ENCODE results near the gene RAB11FIP5.

RAB11FIP5 gene

GRCh38 chr2:73043276-73043675 lies 69.5 kb downstream of the RAB11FIP5 start:
- H3K18ac ChIP-seq (ENCODE audit: low read length) = no peak overlapping the region
- WGBS (ENCODE audit: extremely low coverage, insufficient coverage, low lambda C conversion rate) = no CpG with 5 or more reads among the region's 5 CpGs
- H3K4ac ChIP-seq (ENCODE audit: low read depth, low read length) = no peak overlapping the region
- H4K5ac ChIP-seq (ENCODE audit: low read length) = no peak overlapping the region
- no peak overlapping the region for H3K9ac ChIP-seq (ENCODE audit: low read length)
- DNase-seq = no peak
- H2BK5ac ChIP-seq (ENCODE audit: low read length) = no peak overlapping the region
- no peaks in the 10 kb centered on the region for H3K79me1 ChIP-seq (ENCODE audit: low read length)
- no peak overlapping the region for H2BK15ac ChIP-seq (replicated peaks; ENCODE audit: low read depth)
- H3K27me3 ChIP-seq (ENCODE audit: insufficient read depth, low read length, poor library complexity) = no peaks in the 10 kb centered on the region
- H3K56ac ChIP-seq (ENCODE audit: low read length) = no peak overlapping the region
- no peak overlapping the region for H2AK5ac ChIP-seq (ENCODE audit: low read length)
- H4K8ac ChIP-seq (ENCODE audit: low read depth, low read length) = no peak overlapping the region
- H2BK120ac ChIP-seq (ENCODE audit: low read depth, low read length) = no peak overlapping the region
- H3K36me3 ChIP-seq (ENCODE audit: control insufficient read depth, insufficient read depth, low read length) = no peaks in the 10 kb centered on the region
- H3K79me2 ChIP-seq (ENCODE audit: control insufficient read depth, insufficient read depth, low read length) = no peaks in the 10 kb centered on the region
- no peak overlapping the region for H3K27ac ChIP-seq (ENCODE audit: low read depth, low read length)
- H3K4me2 ChIP-seq (ENCODE audit: low read length) = no peak overlapping the region
- no peaks in the 10 kb centered on the region for H3K4me1 ChIP-seq (ENCODE audit: control insufficient read depth, low read depth, low read length)
- no peak overlapping the region for H3K23ac ChIP-seq (ENCODE audit: low read length)
- no peak overlapping the region for H3K4me3 ChIP-seq (ENCODE audit: low read length)

GRCh38 chr2:73037947-73038585 lies 74.7 kb downstream of the RAB11FIP5 start:
- Histone ChIP-seq H2AK5ac (ENCODE audit: low read length) (no peak overlapping the region), H3K27me3 (ENCODE audit: insufficient read depth, low read length, poor library complexity) (no peaks in the 10 kb centered on the region), H3K56ac (ENCODE audit: low read length) (no peak overlapping the region), H3K4me2 (ENCODE audit: low read length) (no peak overlapping the region), H2BK15ac (replicated peaks; ENCODE audit: low read depth) (no peak overlapping the region), H3K18ac (ENCODE audit: low read length) (no peak overlapping the region), H3K27ac (ENCODE audit: low read depth, low read length) (no peak overlapping the region), H4K5ac (ENCODE audit: low read length) (no peak overlapping the region), H3K23ac (ENCODE audit: low read length) (no peak overlapping the region), H4K8ac (ENCODE audit: low read depth, low read length) (no peak overlapping the region), H3K79me2 (ENCODE audit: control insufficient read depth, insufficient read depth, low read length) (no peaks in the 10 kb centered on the region), H3K4me1 (ENCODE audit: control insufficient read depth, low read depth, low read length) (peaks cover 3% of the 10 kb centered on the region), H3K36me3 (ENCODE audit: control insufficient read depth, insufficient read depth, low read length) (no peaks in the 10 kb centered on the region), H3K4me3 (ENCODE audit: low read length) (no peak overlapping the region), H3K9ac (ENCODE audit: low read length) (no peak overlapping the region), H2BK5ac (ENCODE audit: low read length) (no peak overlapping the region), H3K79me1 (ENCODE audit: low read length) (no peaks in the 10 kb centered on the region), H2BK120ac (ENCODE audit: low read depth, low read length) (no peak overlapping the region), H3K4ac (ENCODE audit: low read depth, low read length) (no peak overlapping the region)
- DNase-seq = no peak
- WGBS (ENCODE audit: extremely low coverage, insufficient coverage, low lambda C conversion rate) = no CpG with 5 or more reads among the region's 6 CpGs

- H3K79me2 ChIP-seq (ENCODE audit: control insufficient read depth, insufficient read depth, low read length) = no peaks in the 10 kb centered on the region
- no peak overlapping the region for H3K9ac ChIP-seq (ENCODE audit: low read length)
- H3K4ac ChIP-seq (ENCODE audit: low read depth, low read length) = no peak overlapping the region
- H4K5ac ChIP-seq (ENCODE audit: low read length) = no peak overlapping the region
- H3K18ac ChIP-seq (ENCODE audit: low read length) = no peak overlapping the region
- H2BK5ac ChIP-seq (ENCODE audit: low read length) = no peak overlapping the region
- no peak overlapping the region for H3K4me3 ChIP-seq (ENCODE audit: low read length)
- no peak overlapping the region for H4K8ac ChIP-seq (ENCODE audit: low read depth, low read length)
- H3K36me3 ChIP-seq (ENCODE audit: control insufficient read depth, insufficient read depth, low read length) = no peaks in the 10 kb centered on the region
- H3K4me1 ChIP-seq (ENCODE audit: control insufficient read depth, low read depth, low read length) = peaks cover 3% of the 10 kb centered on the region
- DNase-seq = no peak
- no peak overlapping the region for H2AK5ac ChIP-seq (ENCODE audit: low read length)
- no CpG with 5 or more reads among the region's 11 CpGs for WGBS (ENCODE audit: extremely low coverage, insufficient coverage, low lambda C conversion rate)
- H2BK15ac ChIP-seq (replicated peaks; ENCODE audit: low read depth) = no peak overlapping the region
- no peaks in the 10 kb centered on the region for H3K27me3 ChIP-seq (ENCODE audit: insufficient read depth, low read length, poor library complexity)
- no peak overlapping the region for H3K23ac ChIP-seq (ENCODE audit: low read length)
- H3K79me1 ChIP-seq (ENCODE audit: low read length) = no peaks in the 10 kb centered on the region
- H3K27ac ChIP-seq (ENCODE audit: low read depth, low read length) = no peak overlapping the region
- H2BK120ac ChIP-seq (ENCODE audit: low read depth, low read length) = no peak overlapping the region
- peak overlapping the region; percentile 47 for H3K56ac ChIP-seq (ENCODE audit: low read length)
- H3K4me2 ChIP-seq (ENCODE audit: low read length) = no peak overlapping the region
These were observed 76.0 kb downstream of the RAB11FIP5 start for GRCh38 chr2:73036766-73037165.

GRCh38 chr2:73035899-73036711 lies 76.6 kb downstream of the RAB11FIP5 start:
- peak; percentile 83 for DNase-seq
- WGBS (ENCODE audit: extremely low coverage, insufficient coverage, low lambda C conversion rate) = no CpG with 5 or more reads among the region's 6 CpGs
- Histone ChIP-seq H4K8ac (ENCODE audit: low read depth, low read length) (no peak overlapping the region), H3K27me3 (ENCODE audit: insufficient read depth, low read length, poor library complexity) (no peaks in the 10 kb centered on the region), H3K9ac (ENCODE audit: low read length) (no peak overlapping the region), H3K4me2 (ENCODE audit: low read length) (no peak overlapping the region), H3K4me3 (ENCODE audit: low read length) (no peak overlapping the region), H4K5ac (ENCODE audit: low read length) (no peak overlapping the region), H3K79me2 (ENCODE audit: control insufficient read depth, insufficient read depth, low read length) (no peaks in the 10 kb centered on the region), H3K36me3 (ENCODE audit: control insufficient read depth, insufficient read depth, low read length) (no peaks in the 10 kb centered on the region), H2BK120ac (ENCODE audit: low read depth, low read length) (no peak overlapping the region), H2BK5ac (ENCODE audit: low read length) (no peak overlapping the region), H3K4me1 (ENCODE audit: control insufficient read depth, low read depth, low read length) (peaks cover 3% of the 10 kb centered on the region), H3K23ac (ENCODE audit: low read length) (no peak overlapping the region), H3K27ac (ENCODE audit: low read depth, low read length) (no peak overlapping the region), H3K18ac (ENCODE audit: low read length) (no peak overlapping the region), H3K79me1 (ENCODE audit: low read length) (peaks cover under 1% of the 10 kb centered on the region), H3K56ac (ENCODE audit: low read length) (peak overlapping the region; percentile 47), H2AK5ac (ENCODE audit: low read length) (no peak overlapping the region), H2BK15ac (replicated peaks; ENCODE audit: low read depth) (no peak overlapping the region), H3K4ac (ENCODE audit: low read depth, low read length) (no peak overlapping the region)

GRCh38 chr2:73034661-73035375 lies 77.9 kb downstream of the RAB11FIP5 start:
- WGBS (ENCODE audit: extremely low coverage, insufficient coverage, low lambda C conversion rate) = no CpG with 5 or more reads among the region's 7 CpGs
- Histone ChIP-seq H4K5ac (ENCODE audit: low read length) (no peak overlapping the region), H3K4me3 (ENCODE audit: low read length) (no peak overlapping the region), H3K4me1 (ENCODE audit: control insufficient read depth, low read depth, low read length) (peaks cover 3% of the 10 kb centered on the region), H3K23ac (ENCODE audit: low read length) (no peak overlapping the region), H2BK120ac (ENCODE audit: low read depth, low read length) (no peak overlapping the region), H3K36me3 (ENCODE audit: control insufficient read depth, insufficient read depth, low read length) (no peaks in the 10 kb centered on the region), H3K79me1 (ENCODE audit: low read length) (peaks cover 1% of the 10 kb centered on the region), H3K9ac (ENCODE audit: low read length) (no peak overlapping the region), H3K4ac (ENCODE audit: low read depth, low read length) (no peak overlapping the region), H3K27me3 (ENCODE audit: insufficient read depth, low read length, poor library complexity) (no peaks in the 10 kb centered on the region), H2BK5ac (ENCODE audit: low read length) (no peak overlapping the region), H3K18ac (ENCODE audit: low read length) (no peak overlapping the region), H2AK5ac (ENCODE audit: low read length) (no peak overlapping the region), H3K79me2 (ENCODE audit: control insufficient read depth, insufficient read depth, low read length) (no peaks in the 10 kb centered on the region), H4K8ac (ENCODE audit: low read depth, low read length) (no peak overlapping the region), H3K4me2 (ENCODE audit: low read length) (no peak overlapping the region), H2BK15ac (replicated peaks; ENCODE audit: low read depth) (no peak overlapping the region), H3K27ac (ENCODE audit: low read depth, low read length) (no peak overlapping the region), H3K56ac (ENCODE audit: low read length) (no peak overlapping the region)
- DNase-seq = no peak
